Measurements from ENCODE around the gene TDRD6.

TDRD6 gene

GRCh38 chr6:46652603-46653438 lies 34.9 kb upstream of the TDRD6 start, which contains the start of the genes CYP39A1 and SLC25A27 (continued):
- TF ChIP-seq ZNF645 (tag by site-specific recombination; IDR thresholded peaks at IDR 0.05): no peak
- no peak for TF ChIP-seq ZNF302 (tag by site-specific recombination; IDR thresholded peaks at IDR 0.05; ENCODE audit: low read depth)
- TF ChIP-seq OSR2 (tag by site-specific recombination; IDR thresholded peaks at IDR 0.05): peak; percentile 66
- TF ChIP-seq ZNF621 (tag by site-specific recombination; IDR thresholded peaks at IDR 0.05): no peak
- no peak for TF ChIP-seq AEBP2 (tag by site-specific recombination; IDR thresholded peaks at IDR 0.05; ENCODE audit: borderline replicate concordance)
- no peak for TF ChIP-seq ZNF677 (tag by site-specific recombination; IDR thresholded peaks at IDR 0.05)
- no peak for TF ChIP-seq ATF2 (tag by site-specific recombination; IDR thresholded peaks at IDR 0.05; ENCODE audit: low read depth)
- TF ChIP-seq ZNF292 (tag by site-specific recombination; IDR thresholded peaks at IDR 0.05; ENCODE audit: borderline replicate concordance, low read depth): no peak
- TF ChIP-seq ZNF423 (tag by site-specific recombination; IDR thresholded peaks at IDR 0.05): no peak
- peak; percentile 96 for TF ChIP-seq ZNF366 (tag by site-specific recombination; conservative IDR thresholded peaks at IDR 0.05)
- peak; percentile 93 for TF ChIP-seq ZBTB44 (tag by site-specific recombination; IDR thresholded peaks at IDR 0.05)
- no peak for TF ChIP-seq ZNF155 (tag by site-specific recombination; IDR thresholded peaks at IDR 0.05)
- peak; percentile 10 for TF ChIP-seq ZBTB17 (tag by site-specific recombination; IDR thresholded peaks at IDR 0.05)
- TF ChIP-seq BCL11A (tag by site-specific recombination; IDR thresholded peaks at IDR 0.05; ENCODE audit: low read depth): no peak
- 0 out of 2 replicates have a peak, but pooled peaks have one; percentile 51 for TF ChIP-seq ZSCAN5A (tag by site-specific recombination; IDR thresholded peaks at IDR 0.05)
- peak; percentile 96 for TF ChIP-seq ZBTB26 (tag by site-specific recombination; optimal IDR thresholded peaks at IDR 0.05)
- TF ChIP-seq ZNF544 (tag by site-specific recombination; IDR thresholded peaks at IDR 0.05): no peak
- peak; percentile 75 for TF ChIP-seq EGR2 (tag by site-specific recombination; IDR thresholded peaks at IDR 0.05; ENCODE audit: low read depth)
- peak; percentile 62; the same call in 1 of the 2 replicates for TF ChIP-seq ZNF660 (tag by site-specific recombination; IDR thresholded peaks at IDR 0.05)
- TF ChIP-seq SCRT2 (tag by site-specific recombination; IDR thresholded peaks at IDR 0.05): no peak
- peak; percentile 96 for TF ChIP-seq IKZF3 (tag by site-specific recombination; IDR thresholded peaks at IDR 0.05)
- peak; percentile 94 for TF ChIP-seq ZNF335 (tag by site-specific recombination; conservative IDR thresholded peaks at IDR 0.05)
- TF ChIP-seq PRDM2 (tag by site-specific recombination; IDR thresholded peaks at IDR 0.05; ENCODE audit: borderline replicate concordance): no peak

All from HEK293 (cell line).